Measurements from ENCODE around the gene ERICH3. TPM values are rescaled to one million over a fixed set of nuclear protein-coding genes. Genes with fewer than 3 reads are reported as not detected.
"Not testable (repeated sequence)": the region's sequence is repeated elsewhere in the genome, so short reads cannot be mapped to it uniquely, and the experiment has no call there.

The ERICH3 gene
- total and polyA plus RNA-seq, 10 of the 15 experiments (the other 5 are each of a cell fraction or from before 2014, with no cell fraction given), result 0.03 to 0.09 (median 0.08) TPM; not detected in 7

- TF ChIP-seq CEBPB (IDR thresholded peaks at IDR 0.05; ENCODE audit: borderline replicate concordance in 1 of 2, low read depth in 2 of 2, low read length in 2 of 2), result no peak
Measured at GRCh38 chr1:74677926-74678325, 4.3 kb upstream of the ERICH3 start (continued).

- no peaks in the 10 kb centered on the region for H3K36me3 ChIP-seq (ENCODE audit: control insufficient read depth in 2 of 2, insufficient read depth in 2 of 2, low read length in 1 of 2)
- peaks cover 10% of the 10 kb centered on the region for H3K4me1 ChIP-seq (ENCODE audit: control insufficient read depth, insufficient read depth, low read length)
- 0 out of 2 replicates have a peak overlapping the region, but pooled peaks have one; percentile 31 for H3K4me2 ChIP-seq (ENCODE audit: control insufficient read depth, insufficient read depth)
- WGBS (ENCODE audit: insufficient coverage, insufficient replicate concordance, low lambda C conversion rate, missing lambda C conversion rate), result 48% methylated on average over 6 of the region's 6 CpGs
- in situ Hi-C loops (cut with MboI) (no loop called here), intact Hi-C loops (cut with micrococcal nuclease; ENCODE audit: unreplicated experiment) (no loop called here)
- SMC1A ChIA-PET (ENCODE audit: uncharacterized antibody, unreplicated experiment), result interaction anchor here (0.8 to 1.7 kb wide), 4 partner anchors 15 to 162 kb away, joined by 3 to 8 read pairs (median 4); partner anchors contain the start of gene LRRC53
- H2AFZ ChIP-seq (ENCODE audit: control insufficient read depth, low read depth, low read length), result peak overlapping the region; percentile 15
- H3K4me3 ChIP-seq, result no peak overlapping the region; the same call in 1 of the 2 replicates
- POLR2A ChIA-PET, result no interaction called here
- DNase-seq (ENCODE audit: low read depth, low spot score) (no peak), FAIRE-seq (no peak), ATAC-seq (peak; percentile 75)
- no peaks in the 10 kb centered on the region for H3K79me2 ChIP-seq (ENCODE audit: control insufficient read depth, insufficient read depth, low read length)
- BruUV-seq (replicated peaks), result no TSS peak
- TF ChIP-seq CTCF (IDR thresholded peaks at IDR 0.05 in 2 of 3, conservative IDR thresholded peaks at IDR 0.05 in 1 of 3; ENCODE audit: control insufficient read depth in 2 of 3, extremely low read depth in 1 of 3, insufficient read depth in 1 of 3, low read depth in 3 of 3, low read length in 3 of 3) (0 out of 6 replicates have a peak, but pooled peaks of 1 of the 3 experiments have one; percentile 23), TCF3 (IDR thresholded peaks at IDR 0.05; ENCODE audit: borderline replicate concordance, insufficient read depth, low read depth, low read length) (no peak), CHD4 (IDR thresholded peaks at IDR 0.05) (no peak), SPI1 (IDR thresholded peaks at IDR 0.05; ENCODE audit: borderline replicate concordance, insufficient read depth, low read depth, low read length) (peak; percentile 55; the same call in 1 of the 2 replicates), TCF7 (IDR thresholded peaks at IDR 0.05; ENCODE audit: borderline replicate concordance) (no peak)
- H4K20me1 ChIP-seq (ENCODE audit: control insufficient read depth, insufficient read depth), result no peaks in the 10 kb centered on the region
- no peak overlapping the region for H3K9ac ChIP-seq (ENCODE audit: control insufficient read depth, insufficient read depth, low read length)
- peaks cover 3% of the 10 kb centered on the region; the same call in 2 of the 3 replicates for H3K9me3 ChIP-seq (replicated peaks; ENCODE audit: control insufficient read depth, insufficient read depth, low read length)
- RAD21 ChIA-PET (ENCODE audit: unreplicated experiment), result no interaction called here
- H3K27me3 ChIP-seq (replicated peaks in 1 of 2; ENCODE audit: control insufficient read depth in 2 of 2, insufficient read depth in 2 of 2, low read length in 1 of 2), result 0 out of 4 replicates have a peak, but pooled peaks cover 2% of the 10 kb centered on the region in 2 experiments
- CTCF ChIA-PET, result interaction anchor here (0.6 to 2.7 kb wide), 3 partner anchors 15 to 98 kb away, joined by 3 to 14 read pairs (median 3); no protein-coding TSS in a partner anchor
- no peak overlapping the region for H3K27ac ChIP-seq (ENCODE audit: control insufficient read depth, insufficient read depth)
Measured at GRCh38 chr1:74674278-74675048, 871 bp upstream of the ERICH3 start.

- H3K9ac ChIP-seq (ENCODE audit: control insufficient read depth, insufficient read depth, low read length); POLR2A ChIA-PET; DNase-seq (ENCODE audit: low read depth, low spot score); CTCF ChIA-PET; FAIRE-seq; H3K9me3 ChIP-seq (replicated peaks; ENCODE audit: control insufficient read depth, insufficient read depth, low read length); H3K27ac ChIP-seq (ENCODE audit: control insufficient read depth, insufficient read depth); intact Hi-C loops (cut with micrococcal nuclease; ENCODE audit: unreplicated experiment); H3K4me2 ChIP-seq (ENCODE audit: control insufficient read depth, insufficient read depth); H2AFZ ChIP-seq (ENCODE audit: control insufficient read depth, low read depth, low read length); SMC1A ChIA-PET (ENCODE audit: uncharacterized antibody, unreplicated experiment); in situ Hi-C loops (cut with MboI); RAD21 ChIA-PET (ENCODE audit: unreplicated experiment); H3K36me3 ChIP-seq (ENCODE audit: control insufficient read depth in 2 of 2, insufficient read depth in 2 of 2, low read length in 1 of 2); H3K4me1 ChIP-seq (ENCODE audit: control insufficient read depth, insufficient read depth, low read length); H4K20me1 ChIP-seq (ENCODE audit: control insufficient read depth, insufficient read depth); H3K27me3 ChIP-seq (replicated peaks in 1 of 2; ENCODE audit: control insufficient read depth in 2 of 2, insufficient read depth in 2 of 2, low read length in 1 of 2); BruUV-seq (replicated peaks); H3K4me3 ChIP-seq; ATAC-seq; H3K79me2 ChIP-seq (ENCODE audit: control insufficient read depth, insufficient read depth, low read length): not testable (repeated sequence)
- whole genome bisulfite sequencing (ENCODE audit: insufficient coverage, insufficient replicate concordance, low lambda C conversion rate, missing lambda C conversion rate), result 60% methylated on average over 3 of the region's 3 CpGs
Measured at GRCh38 chr1:74670866-74671265, 2.7 kb downstream of the ERICH3 start.
